ENCODE results near the gene TMEM214. TPM values are rescaled to one million over a fixed set of nuclear protein-coding genes. Genes with fewer than 3 reads are reported as not detected.

Gene TMEM214
- total and polyA plus RNA-seq, 8 donors = 17.1 to 206 (median 35.6) TPM

- WGBS, 5 donors = 1 to 4% (median 2%) methylated on average over 11 of the region's 11 CpGs
- Histone ChIP-seq H3K4me3 (peak overlapping the region; percentile 72 to 90 (median 77)), H3K9me3 (no peaks in the 10 kb centered on the region), H3K27ac (peak overlapping the region; percentile 83 to 94 (median 92)), H3K4me1 (peaks cover 30 to 81% (median 69%) of the 10 kb centered on the region in 4 donors), H3K36me3 (peaks cover 2 to 44% (median 38%) of the 10 kb centered on the region in 4 donors), H3K27me3 (no peaks in the 10 kb centered on the region)
- DNase-seq = no peak
- TF ChIP-seq CTCF (IDR thresholded peaks at IDR 0.05) = no peak
- no peak for TF ChIP-seq POLR2AphosphoS5 (IDR thresholded peaks at IDR 0.05)
- no peak for TF ChIP-seq POLR2A (IDR thresholded peaks at IDR 0.05)
- no peak for TF ChIP-seq EP300 (IDR thresholded peaks at IDR 0.05)
- intact Hi-C loops (cut with DNase I; ENCODE audit: low total_unique reads) = no loop called here
Measured at GRCh38 chr2:27070653-27071276, 38.0 kb downstream of the TMEM214 start.

GRCh38 chr2:27071277-27071989 lies 38.7 kb downstream of the TMEM214 start, which contains the start of gene OST4:
OST4 (minus strand) TSS chr2:27071654.
- Histone ChIP-seq H3K4me3 (peak within 1 kb of the TSS; percentile 72 to 90 (median 77)), H3K4me1 (peaks cover 30 to 83% (median 71%) of the 10 kb centered on the region in 4 donors), H3K9me3 (no peaks in the 10 kb centered on the region), H3K27ac (peak within 1 kb of the TSS; percentile 83 to 94 (median 92)), H3K36me3 (peaks cover under 1 to 37% (median 34%) of the 10 kb centered on the region in 4 donors), H3K27me3 (no peaks in the 10 kb centered on the region)
- WGBS, 5 donors = 0 to 1% (median 0%) methylated on average over 19 to 86 of the region's 86 CpGs
- DNase-seq = peak; percentile 96 to 98
- TF ChIP-seq CTCF (IDR thresholded peaks at IDR 0.05) (peak in 1 of 7 experiments; percentile 24), POLR2A (IDR thresholded peaks at IDR 0.05) (no peak), POLR2AphosphoS5 (IDR thresholded peaks at IDR 0.05) (peak; percentile 72 to 92 (median 92)), EP300 (IDR thresholded peaks at IDR 0.05) (no peak)
- intact Hi-C loops (cut with DNase I; ENCODE audit: low total_unique reads) = no loop called here

- Histone ChIP-seq H3K4me1 (peaks cover 30 to 89% (median 74%) of the 10 kb centered on the region in 4 donors), H3K36me3 (peaks cover 0 to 30% (median 26%) of the 10 kb centered on the region in 4 donors), H3K4me3 (peak overlapping the region; percentile 72 to 90 (median 77)), H3K27me3 (no peaks in the 10 kb centered on the region), H3K9me3 (no peaks in the 10 kb centered on the region), H3K27ac (peak overlapping the region; percentile 83 to 94 (median 92))
- 5 to 11% (median 8%) methylated on average over 25 to 34 of the region's 34 CpGs for WGBS, 5 donors
- intact Hi-C loops (cut with DNase I; ENCODE audit: low total_unique reads) = no loop called here
- TF ChIP-seq POLR2AphosphoS5 (IDR thresholded peaks at IDR 0.05) (peak in 2 of 3 donors; percentile 19 to 36), EP300 (IDR thresholded peaks at IDR 0.05) (peak; percentile 68), POLR2A (IDR thresholded peaks at IDR 0.05) (no peak), CTCF (IDR thresholded peaks at IDR 0.05) (no peak)
- peak; percentile 37 to 95 for DNase-seq
Measured at GRCh38 chr2:27071990-27072830, 39.4 kb downstream of the TMEM214 start.

GRCh38 chr2:27072920-27073319 lies 40.2 kb downstream of the TMEM214 start:
- intact Hi-C loops (cut with DNase I; ENCODE audit: low total_unique reads) = no loop called here
- 60 to 80% (median 72%) methylated on average over 5 of the region's 5 CpGs for WGBS, 5 donors
- TF ChIP-seq CTCF (IDR thresholded peaks at IDR 0.05) (no peak), POLR2AphosphoS5 (IDR thresholded peaks at IDR 0.05) (no peak), POLR2A (IDR thresholded peaks at IDR 0.05) (no peak), EP300 (IDR thresholded peaks at IDR 0.05) (no peak)
- no peak overlapping the region for H3K4me3 ChIP-seq
- H3K4me1 ChIP-seq = peaks cover 30 to 89% (median 74%) of the 10 kb centered on the region in 4 donors
- peak overlapping the region; percentile 83 to 94 (median 92) for H3K27ac ChIP-seq
- DNase-seq = peak in 1 of 2 donors; percentile 67
- no peaks in the 10 kb centered on the region for H3K9me3 ChIP-seq
- H3K27me3 ChIP-seq = no peaks in the 10 kb centered on the region
- peaks cover 0 to 22% (median 19%) of the 10 kb centered on the region in 4 donors for H3K36me3 ChIP-seq

All from stomach (tissue), 9 donors.